CD14-positive monocyte (primary cell): ENCODE results near the gene SLC38A1. TPM values are rescaled to one million over a fixed set of nuclear protein-coding genes. Genes with fewer than 3 reads are reported as not detected.

ENCODE experiments used
- DNase-seq, 3 donors: peaks; one replicate each; pipeline ENCODE4 v3.0.0-alpha.2; 2011 to 2022
- H2AFZ ChIP-seq: 2 replicates; pipeline ENCODE4 v1.6.0; 2012; ENCODE audit warnings: mild to moderate bottlenecking, low read depth, low read length, inconsistent platforms; ENCODE audit not compliant: insufficient read depth, poor library complexity, severe bottlenecking
- H3K27ac ChIP-seq, 2 donors: 1 replicate in 1 of 2; 2 replicates in 1 of 2; pipeline ENCODE4 v1.5.1; 2012 to 2013; ENCODE audit warnings: low read length in 2 of 2, control low read depth in 1 of 2, inconsistent platforms in 1 of 2, low read depth in 1 of 2, mild to moderate bottlenecking in 1 of 2
- H3K27me3 ChIP-seq, 2 donors: one replicate each; pipeline versions ENCODE4 v1.6.0 to v1.6.1; 2011 to 2013; ENCODE audit warnings: low read length in 2 of 2; ENCODE audit not compliant: control insufficient read depth in 2 of 2, insufficient read depth in 2 of 2
- H3K36me3 ChIP-seq, 2 donors: replicated peaks in 1 of 2; 1 replicate in 1 of 2; 2 replicates in 1 of 2; pipeline versions ENCODE4 v1.5.1 to v1.6.1; 2012 to 2013; ENCODE audit warnings: low read length in 2 of 2, control low read depth in 1 of 2, inconsistent platforms in 1 of 2, mild to moderate bottlenecking in 1 of 2; ENCODE audit not compliant: insufficient read depth in 2 of 2, control insufficient read depth in 1 of 2
- H3K4me1 ChIP-seq, 2 donors: 1 replicate in 1 of 2; 2 replicates in 1 of 2; pipeline versions ENCODE4 v1.5.1 to v1.6.1; 2012 to 2013; ENCODE audit warnings: low read length in 2 of 2, control low read depth in 1 of 2, inconsistent platforms in 1 of 2, mild to moderate bottlenecking in 1 of 2, moderate library complexity in 1 of 2; ENCODE audit not compliant: insufficient read depth in 2 of 2, control insufficient read depth in 1 of 2
- H3K4me2 ChIP-seq: replicated peaks from 2 replicates; pipeline ENCODE3; 2012; ENCODE audit warnings: low read length, moderate library complexity, mild to moderate bottlenecking; ENCODE audit not compliant: poor library complexity, severe bottlenecking; ENCODE audit errors: extremely low read depth
- H3K4me3 ChIP-seq, 3 experiments: fragments of 200-600 bp in 1 of 3; sonication (generic) in 1 of 3; replicated peaks in 1 of 3; 1 replicate in 2 of 3; 2 replicates in 1 of 3; pipeline ENCODE4 v1.5.1; 2011 to 2013; ENCODE audit warnings: low read length in 3 of 3, mild to moderate bottlenecking in 3 of 3, control low read depth in 2 of 3, low read depth in 2 of 3, inconsistent platforms in 1 of 3, moderate library complexity in 1 of 3
- H3K79me2 ChIP-seq: 2 replicates; pipeline ENCODE4 v1.6.0; 2012; ENCODE audit warnings: mild to moderate bottlenecking, control low read depth, inconsistent platforms, low read length, moderate library complexity; ENCODE audit not compliant: insufficient read depth
- H3K9ac ChIP-seq: 2 replicates; pipeline ENCODE4 v1.6.0; 2017; ENCODE audit warnings: low read length, mild to moderate bottlenecking; ENCODE audit not compliant: insufficient read depth, poor library complexity, severe bottlenecking
- H3K9me3 ChIP-seq, 2 donors: replicated peaks in 1 of 2; 1 replicate in 1 of 2; 2 replicates in 1 of 2; pipeline versions ENCODE4 v1.5.1 to v1.6.1; 2012 to 2013; ENCODE audit warnings: low read length in 2 of 2, control low read depth in 1 of 2; ENCODE audit not compliant: control insufficient read depth in 1 of 2, insufficient read depth in 1 of 2
- H4K20me1 ChIP-seq: 2 replicates; pipeline ENCODE4 v1.6.0; 2012; ENCODE audit warnings: mild to moderate bottlenecking, low read length, control low read depth, moderate library complexity; ENCODE audit not compliant: insufficient read depth
- H3K27ac Mint-ChIP-seq, 7 donors: one replicate each; pipeline ENCODE4 v1.8.0; 2020; ENCODE audit warnings: mild to moderate bottlenecking in 7 of 7, mixed read lengths in 7 of 7, moderate library complexity in 6 of 7, inconsistent platforms in 2 of 7
- H3K27me3 Mint-ChIP-seq, 3 donors: one replicate each; pipeline ENCODE4 v1.8.0; 2021 to 2022; ENCODE audit warnings: low read depth in 3 of 3, mild to moderate bottlenecking in 3 of 3, mixed read lengths in 3 of 3, moderate library complexity in 3 of 3, inconsistent platforms in 1 of 3
- H3K36me3 Mint-ChIP-seq, 2 donors: one replicate each; pipeline ENCODE4 v1.8.0; 2020; ENCODE audit warnings: mixed read lengths in 2 of 2, inconsistent platforms in 1 of 2, mild to moderate bottlenecking in 1 of 2
- H3K4me1 Mint-ChIP-seq: one replicate; pipeline ENCODE4 v1.8.0; 2020; ENCODE audit warnings: mild to moderate bottlenecking, mixed read lengths
- H3K4me3 Mint-ChIP-seq, 2 donors: one replicate each; pipeline ENCODE4 v1.8.0; 2020; ENCODE audit warnings: mild to moderate bottlenecking in 2 of 2, mixed read lengths in 2 of 2, moderate library complexity in 1 of 2
- H3K9me3 Mint-ChIP-seq, 7 donors: one replicate each; pipeline ENCODE4 v1.8.0; 2020 to 2022; ENCODE audit warnings: mixed read lengths in 7 of 7, mild to moderate bottlenecking in 6 of 7, moderate library complexity in 6 of 7, inconsistent platforms in 2 of 7
- CTCF ChIP-seq: fragments of 200-600 bp; IDR thresholded peaks from one replicate; pipeline ENCODE4 v1.8.0; 2022; ENCODE audit warnings: antibody characterized with exemption, mild to moderate bottlenecking
- WGBS: methylation state at CpG from one replicate; pipeline ENCODE4 v1.1.5; 2013; ENCODE audit warnings: missing lambda C conversion rate; ENCODE audit not compliant: insufficient coverage; 5-methylcytosine and 5-hydroxymethylcytosine counted together
- intact Hi-C, 2 donors: fragments of 100-400 bp; cut with micrococcal nuclease; formaldehyde crosslinking; loops; one replicate each; pipeline versions ENCODE4 v1.15.0 to v1.15.1; 2023
- polyA plus RNA-seq, 3 donors: library from polyadenylated mRNA; depleted of rRNA in 1 of 3; unstranded in 2 of 3; stranded (reverse) in 1 of 3; fragments of 300-500 nt in 2 of 3; fragments of >200 nt in 1 of 3; fragmentation: Illumina TruSeq in 2 of 3; gene quantifications; 1 replicate in 2 of 3; 2 replicates in 1 of 3; pipeline ENCODE4 v1.2.3, GENCODE V29; 2012 to 2021

SLC38A1 gene
- polyA plus RNA-seq, 3 donors, result 0.92 to 1.9 (median 1.6) TPM

- Mint-ChIP-seq H3K36me3 (peaks cover 11 to 15% of the 10 kb centered on the region in 2 donors), H3K27ac (no peak overlapping the region), H3K9me3 (peaks cover 16 to 32% (median 24%) of the 10 kb centered on the region in 7 donors), H3K4me3 (no peak overlapping the region), H3K4me1 (peaks cover 6% of the 10 kb centered on the region), H3K27me3 (no peaks in the 10 kb centered on the region)
- no peak for DNase-seq
- Histone ChIP-seq H3K4me3 (no peak overlapping the region), H3K27me3 (no peaks in the 10 kb centered on the region), H4K20me1 (no peaks in the 10 kb centered on the region), H3K9me3 (peaks cover 0 to 6% of the 10 kb centered on the region in 2 donors), H3K4me1 (no peaks in the 10 kb centered on the region), H3K4me2 (no peak overlapping the region), H3K9ac (no peak overlapping the region), H3K36me3 (no peaks in the 10 kb centered on the region), H3K79me2 (peaks cover 2% of the 10 kb centered on the region), H2AFZ (no peak overlapping the region), H3K27ac (no peak overlapping the region)
- no peak for TF ChIP-seq CTCF
- intact Hi-C loops, result no loop called here
Observed at GRCh38 chr12:46244997-46245396, 23.8 kb downstream of the SLC38A1 start.

GRCh38 chr12:46244273-46244915 lies 24.4 kb downstream of the SLC38A1 start:
- peaks cover 11 to 15% of the 10 kb centered on the region in 2 donors for H3K36me3 Mint-ChIP-seq
- no peak overlapping the region for H3K27ac ChIP-seq
- intact Hi-C loops, result no loop called here
- H3K9me3 Mint-ChIP-seq, result peaks cover 16 to 30% (median 21%) of the 10 kb centered on the region in 7 donors
- no peak overlapping the region for H3K4me2 ChIP-seq
- H3K4me1 Mint-ChIP-seq, result peaks cover 6% of the 10 kb centered on the region
- H3K9ac ChIP-seq, result no peak overlapping the region
- H3K27me3 ChIP-seq, result no peaks in the 10 kb centered on the region
- no peak overlapping the region for H3K4me3 Mint-ChIP-seq
- DNase-seq, result no peak
- WGBS, result no CpG with 5 or more reads among the region's 1 CpG
- H3K27me3 Mint-ChIP-seq, result no peaks in the 10 kb centered on the region
- H3K9me3 ChIP-seq, result peaks cover 0 to 6% of the 10 kb centered on the region in 2 donors
- H3K36me3 ChIP-seq, result no peaks in the 10 kb centered on the region
- H3K27ac Mint-ChIP-seq, result no peak overlapping the region
- H4K20me1 ChIP-seq, result no peaks in the 10 kb centered on the region
- H3K79me2 ChIP-seq, result peaks cover 2% of the 10 kb centered on the region
- no peak overlapping the region for H2AFZ ChIP-seq
- no peak for TF ChIP-seq CTCF
- H3K4me3 ChIP-seq, result no peak overlapping the region
- no peaks in the 10 kb centered on the region for H3K4me1 ChIP-seq
